ENCODE data around the gene TMEM38B. TPM values are rescaled to one million over a fixed set of nuclear protein-coding genes. Genes with fewer than 3 reads are reported as not detected.

TMEM38B gene
- total RNA-seq, 1 donor from 2014 or later = 62.9 TPM

DNA sequence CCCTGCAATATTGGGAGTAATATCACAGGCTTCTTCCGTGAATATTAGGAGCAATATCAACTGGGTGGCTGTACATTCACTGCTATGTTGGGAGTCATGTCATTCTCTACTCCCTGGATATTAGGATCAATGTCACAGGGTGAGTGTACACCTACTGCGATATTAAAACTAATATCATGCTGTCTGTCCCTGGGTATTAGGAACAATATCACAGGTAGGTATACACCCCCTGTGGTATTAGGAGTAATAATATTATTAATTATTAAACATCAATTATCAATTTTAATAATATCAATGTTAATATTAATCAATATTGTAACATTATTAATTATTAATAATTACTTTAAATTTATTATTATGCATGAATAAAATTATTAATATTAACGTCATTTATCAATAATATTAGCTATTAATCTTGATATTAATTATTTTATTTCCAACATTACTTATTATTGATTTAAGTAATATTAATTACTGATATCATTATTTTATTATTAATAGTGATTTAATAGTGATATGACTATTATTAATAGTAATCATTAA lies 121.9 kb downstream of the TMEM38B start:
- DNase-seq (no peak), ATAC-seq (no peak)

DNA sequence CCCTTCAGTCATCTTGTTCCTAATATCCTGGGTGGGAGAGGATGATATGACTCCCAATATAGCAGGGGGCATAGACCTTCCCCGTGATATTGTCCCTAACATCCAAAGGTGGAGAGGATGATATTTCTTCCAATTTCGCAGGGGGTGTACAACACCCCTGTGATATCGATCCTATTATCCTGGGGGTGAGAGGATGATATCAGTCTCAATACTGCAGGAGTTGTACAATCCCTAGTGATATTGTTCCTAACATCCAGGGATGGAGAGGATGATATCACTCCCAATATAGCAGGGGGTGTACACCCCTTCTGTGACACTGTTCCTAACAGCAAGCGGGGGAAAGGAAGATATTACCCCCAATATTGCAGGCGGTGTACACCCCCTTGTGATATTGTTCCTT lies 122.6 kb downstream of the TMEM38B start:
- intact Hi-C loops (cut with micrococcal nuclease) = no loop called here
- DNase-seq = no peak
- no peak for ATAC-seq

More for the DNA sequence above, 121.9 kb downstream of the TMEM38B start:
- intact Hi-C loops (cut with micrococcal nuclease) = no loop called here

DNA sequence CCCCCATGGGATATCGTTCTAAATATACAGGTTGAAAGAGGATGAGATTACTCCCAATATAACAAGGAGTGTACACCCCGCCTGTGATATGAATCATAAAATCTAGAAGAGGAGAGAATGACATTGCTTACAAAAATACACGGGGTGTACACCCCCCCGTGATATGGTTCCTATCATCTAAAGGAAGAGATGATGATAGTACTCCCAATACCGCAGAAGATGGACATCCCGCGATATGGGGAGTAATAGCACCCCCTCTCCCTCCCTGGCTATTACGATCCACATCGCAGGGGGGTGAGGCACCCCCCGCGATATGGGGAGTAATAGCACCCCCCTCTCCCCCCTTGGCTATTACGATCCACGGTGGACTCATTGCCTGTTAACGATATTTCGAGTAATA lies 124.6 kb downstream of the TMEM38B start:
- intact Hi-C loops (cut with micrococcal nuclease) = no loop called here
- no peak for ATAC-seq
- DNase-seq = no peak

DNA sequence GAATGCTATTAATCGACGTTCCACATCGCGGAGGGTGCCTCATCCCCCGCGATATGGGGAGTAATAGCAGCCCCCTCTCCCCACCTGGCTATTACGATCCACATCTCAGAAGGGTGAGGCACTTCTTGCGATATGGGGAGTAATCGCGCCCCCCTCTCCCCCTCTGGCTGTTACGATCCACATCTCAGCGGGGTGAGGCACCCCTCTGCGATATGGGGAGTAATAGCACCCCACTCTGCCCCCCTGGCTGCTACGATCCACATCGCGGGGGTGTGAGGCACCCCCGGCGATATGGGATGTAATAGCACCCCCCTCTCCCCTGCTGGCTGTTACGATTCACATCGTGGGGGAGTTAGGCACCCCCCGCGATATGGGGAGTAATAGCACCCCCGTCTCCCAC lies 128.5 kb downstream of the TMEM38B start:
- intact Hi-C loops (cut with micrococcal nuclease) = no loop called here
- ATAC-seq = no peak
- no peak for DNase-seq

Other genes with a start within 250 kb of the TMEM38B start
- gene FSD1L, start 246.5 kb upstream of the TMEM38B start, total RNA-seq = 4.8 TPM
- 8.8 TPM for gene FKTN, start 136.4 kb upstream of the TMEM38B start, total RNA-seq
- not detected for gene TAL2, start 32.1 kb upstream of the TMEM38B start, total RNA-seq